ENCODE results near the gene MRPL1.
A peak's percentile ranks its signal among the peaks of the same experiment; 100 is the strongest.
"Not testable (repeated sequence)": the region's sequence is repeated elsewhere in the genome, so short reads cannot be mapped to it uniquely, and the experiment has no call there.

MRPL1 gene

DNA sequence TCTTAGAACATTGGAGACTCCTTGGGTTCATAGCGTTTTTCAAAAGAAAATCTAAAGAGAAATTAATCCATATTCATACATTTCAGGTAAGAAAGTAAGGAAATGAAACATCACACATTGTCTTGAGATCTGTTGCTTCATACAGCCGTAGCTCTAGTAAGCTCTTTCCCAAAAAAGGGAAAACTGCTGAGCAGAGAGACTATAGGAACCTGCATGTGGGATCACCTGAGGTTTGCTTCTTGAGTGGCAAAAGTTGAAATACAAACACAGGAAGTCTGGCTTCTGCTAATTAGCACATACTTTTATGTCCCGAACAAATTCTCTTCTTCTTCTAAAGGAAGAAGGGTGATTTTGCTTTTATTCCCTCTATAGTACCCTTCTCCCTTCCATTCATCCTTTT lies 57.7 kb downstream of the MRPL1 start:
- DNase-seq: no peak

DNA sequence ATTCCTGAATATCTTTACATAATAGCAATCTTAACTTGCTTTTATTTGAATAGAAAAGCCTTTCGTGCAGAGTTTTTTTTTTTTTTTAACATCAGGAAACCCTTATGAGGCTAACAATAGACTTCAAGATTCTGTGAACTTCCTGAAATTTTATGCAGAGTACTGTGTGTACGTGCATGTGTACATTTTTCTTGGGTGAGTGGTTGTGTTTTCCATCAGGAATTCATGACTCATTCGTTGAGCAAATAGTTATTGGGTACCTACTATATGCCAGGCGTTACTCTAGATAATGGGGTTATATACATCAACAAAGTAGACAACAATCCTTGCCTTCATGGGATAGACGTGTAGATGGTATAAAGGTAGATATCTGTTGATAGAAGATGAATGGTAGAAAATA lies 59.1 kb downstream of the MRPL1 start:
- no peak for DNase-seq

DNA sequence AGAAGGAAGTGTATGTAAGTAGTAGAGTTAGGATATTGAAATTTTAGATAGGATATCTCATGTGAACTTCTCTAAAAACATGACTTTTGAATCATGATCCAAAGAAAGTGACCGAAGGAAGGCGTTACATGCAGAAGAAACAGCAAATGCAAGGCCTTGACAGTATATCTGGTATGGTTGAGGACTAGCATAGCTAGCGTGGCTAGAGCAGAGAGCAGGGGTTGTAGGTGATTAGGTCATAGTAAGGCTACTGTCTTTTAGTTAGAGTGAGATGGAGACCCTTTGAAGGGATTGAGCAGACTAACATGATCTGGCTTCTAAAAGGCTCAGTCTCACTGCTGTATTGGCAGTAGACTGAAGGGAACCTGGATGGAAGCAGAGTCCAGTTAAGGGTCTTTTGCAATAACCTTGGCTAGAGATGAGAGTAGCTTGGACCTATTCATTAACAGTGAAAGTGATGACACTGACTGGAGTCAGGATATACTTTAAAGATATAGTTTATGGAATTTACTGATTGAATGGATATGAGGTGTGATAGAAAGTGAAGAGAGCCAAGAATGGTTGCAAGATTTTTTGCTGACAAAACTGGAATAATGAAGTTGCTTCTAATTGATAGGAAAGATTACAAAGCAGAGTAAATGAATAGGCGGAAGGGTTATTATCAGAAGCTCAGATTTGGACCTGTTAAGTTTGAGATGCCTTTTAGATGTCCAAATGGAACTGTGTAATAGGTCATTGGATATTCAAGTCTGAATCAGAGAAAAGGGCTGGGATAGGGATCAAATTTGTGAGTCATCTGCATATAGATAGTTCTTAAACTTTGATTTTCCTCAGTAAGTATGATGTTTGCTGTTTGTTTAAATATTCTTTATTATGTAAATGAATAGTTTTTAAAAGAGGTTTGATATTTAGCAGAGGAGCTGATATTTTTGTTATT lies 59.8 kb downstream of the MRPL1 start:
- no peak for DNase-seq

DNA sequence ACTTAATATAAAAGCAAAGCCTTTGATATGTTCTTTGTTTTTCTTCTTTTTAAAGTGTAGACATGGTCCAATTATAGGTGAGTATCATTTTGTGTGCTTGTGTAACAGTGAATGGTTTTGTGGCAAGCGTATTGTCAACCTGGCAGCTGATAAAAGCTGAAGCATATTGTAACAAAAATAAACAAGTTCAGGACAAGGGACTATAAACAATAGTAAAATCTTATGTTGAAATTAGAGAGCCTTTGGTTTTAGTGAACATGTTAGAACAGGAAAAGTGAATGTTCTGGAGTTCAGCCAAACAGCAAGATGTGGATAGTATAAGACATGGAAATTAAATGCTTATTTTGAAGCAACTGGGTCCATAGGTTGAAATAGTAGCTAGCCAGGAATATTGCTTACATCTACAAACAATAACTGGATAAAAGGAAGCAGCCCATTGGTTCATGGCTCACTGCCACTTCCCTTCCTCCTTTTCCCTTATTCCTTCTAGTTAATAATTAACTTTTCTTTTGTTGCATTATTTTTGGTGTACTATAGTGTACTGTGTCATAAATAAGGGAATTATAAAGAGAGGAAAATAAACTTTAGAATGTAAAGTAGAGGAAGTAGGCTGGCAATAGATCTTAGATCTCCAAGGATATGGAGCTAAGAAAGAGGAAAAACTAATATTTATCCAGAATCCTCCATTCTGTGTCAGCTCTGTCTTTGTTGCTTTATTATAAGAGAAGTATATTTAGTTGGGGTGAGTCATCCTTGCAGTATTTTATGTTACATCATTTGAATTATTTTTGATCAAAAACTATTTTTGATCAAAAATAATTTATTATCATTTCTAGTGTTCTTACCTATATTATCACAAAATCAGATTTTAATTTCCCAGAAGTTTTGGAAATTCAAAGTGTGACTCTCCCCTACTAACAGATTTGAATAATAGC lies 65.6 kb downstream of the MRPL1 start:
- peak; percentile 94 for DNase-seq

DNA sequence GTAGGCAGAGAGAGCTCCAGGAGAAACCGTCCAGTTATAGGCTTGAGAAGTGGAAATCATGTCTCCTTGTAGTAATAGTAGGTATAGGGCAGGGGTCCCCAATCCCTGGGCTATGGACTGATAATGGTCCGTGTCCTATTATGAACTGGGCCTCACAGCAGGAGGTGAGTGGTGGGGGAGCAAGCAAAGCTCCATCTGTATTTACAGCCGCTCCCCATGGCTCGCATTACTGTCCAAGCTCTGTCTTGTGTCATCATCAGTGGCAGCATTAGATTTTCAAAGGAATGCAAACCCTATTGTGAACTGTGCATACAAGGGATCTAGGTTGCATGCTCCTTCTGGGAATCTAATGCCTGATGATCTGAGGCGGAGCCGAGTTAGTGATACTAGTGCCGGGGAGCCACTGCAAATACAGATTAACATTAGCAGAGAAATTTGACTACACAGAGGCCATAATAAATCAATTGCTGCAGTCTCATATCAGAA lies 67.6 kb downstream of the MRPL1 start:
- no peak for DNase-seq

DNA sequence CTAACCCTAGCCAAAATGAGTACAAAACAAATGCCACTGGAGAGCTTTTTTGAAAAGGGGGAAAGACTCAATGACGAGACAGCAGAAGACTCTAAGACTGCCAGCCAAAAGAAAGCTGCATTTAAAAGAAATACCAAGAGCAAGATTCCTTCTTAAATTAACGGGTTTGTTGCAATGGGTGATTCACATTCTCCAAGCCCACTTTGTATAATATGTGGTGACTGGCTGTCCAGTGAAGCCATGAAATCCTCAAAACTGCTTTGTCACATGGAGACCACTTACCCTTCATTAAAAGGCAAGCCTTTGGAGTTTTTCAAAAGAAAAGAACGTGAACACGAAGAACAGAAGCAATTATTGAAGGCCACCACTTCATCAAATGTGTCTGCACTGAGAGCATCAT lies 68.2 kb downstream of the MRPL1 start:
- DNase-seq: no peak

DNA sequence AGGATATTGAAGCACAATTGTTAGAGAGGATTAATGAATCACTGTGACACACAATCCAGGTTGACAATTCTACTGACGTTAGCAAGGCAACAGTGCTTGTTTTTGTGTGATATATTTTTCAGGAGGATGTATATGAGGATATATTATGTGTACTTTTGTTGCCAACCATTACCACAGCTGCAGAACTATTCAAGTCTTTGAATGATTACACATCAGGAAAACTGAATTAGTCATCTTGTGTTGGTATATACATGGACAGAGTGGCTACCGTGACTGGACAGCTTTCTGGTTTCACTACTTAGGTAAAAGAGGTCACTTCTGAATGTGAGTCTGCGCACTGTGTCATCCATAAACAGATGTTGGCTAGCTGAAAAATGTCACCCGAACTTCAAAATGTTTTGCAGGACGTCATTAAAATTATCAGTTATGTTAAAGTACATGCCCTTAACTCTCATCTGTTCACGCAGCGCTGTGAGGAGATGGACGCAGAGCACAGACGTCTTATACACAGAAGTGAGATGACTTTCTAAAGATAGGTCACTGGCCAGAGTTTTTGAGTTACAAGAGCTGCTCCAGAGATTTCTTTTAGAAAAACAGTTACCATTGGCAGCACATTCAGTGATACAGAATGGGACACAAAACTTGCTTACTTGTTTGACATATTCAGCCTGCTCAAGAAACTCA lies 69.0 kb downstream of the MRPL1 start:
- DNase-seq: no peak

DNA sequence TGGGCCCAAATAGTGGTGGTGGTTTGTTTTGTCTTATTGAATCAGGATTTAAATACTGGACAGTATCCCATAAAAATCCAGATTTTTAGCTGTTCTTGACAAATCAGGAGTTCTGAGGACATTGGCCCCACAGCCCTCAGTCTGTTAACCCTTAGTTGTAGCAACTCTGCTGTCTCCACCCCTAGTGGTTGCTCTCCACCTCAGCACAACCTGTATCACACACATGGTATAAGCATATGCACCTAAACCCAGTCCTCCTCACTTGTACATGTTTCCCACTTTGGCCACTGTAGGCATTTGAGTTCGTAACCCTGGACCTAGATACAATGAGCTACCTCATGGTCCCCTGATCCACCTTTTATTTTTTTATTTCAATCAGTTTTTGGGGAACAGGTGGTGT lies 75.9 kb downstream of the MRPL1 start:
- no peak for DNase-seq

DNA sequence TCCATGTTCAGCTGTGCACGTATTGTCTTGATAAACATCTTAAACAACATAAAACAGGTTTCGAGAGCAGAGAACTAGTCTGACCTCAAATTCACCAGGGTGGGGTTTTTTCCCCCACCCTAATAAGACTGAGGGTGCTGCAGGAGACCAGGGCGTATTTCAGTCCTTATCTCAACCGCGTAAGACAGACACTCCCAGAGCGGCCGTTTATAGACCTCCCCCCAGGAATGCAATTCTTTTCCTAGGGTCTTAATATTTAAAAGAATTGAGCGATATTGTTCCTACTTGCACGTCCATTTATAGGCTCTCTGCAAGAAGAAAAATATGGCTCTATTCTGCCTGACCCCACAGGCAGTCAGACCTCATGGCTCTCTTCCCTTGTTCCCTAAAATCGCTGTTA lies 83.3 kb downstream of the MRPL1 start:
- DNase-seq: not testable (repeated sequence)

DNA sequence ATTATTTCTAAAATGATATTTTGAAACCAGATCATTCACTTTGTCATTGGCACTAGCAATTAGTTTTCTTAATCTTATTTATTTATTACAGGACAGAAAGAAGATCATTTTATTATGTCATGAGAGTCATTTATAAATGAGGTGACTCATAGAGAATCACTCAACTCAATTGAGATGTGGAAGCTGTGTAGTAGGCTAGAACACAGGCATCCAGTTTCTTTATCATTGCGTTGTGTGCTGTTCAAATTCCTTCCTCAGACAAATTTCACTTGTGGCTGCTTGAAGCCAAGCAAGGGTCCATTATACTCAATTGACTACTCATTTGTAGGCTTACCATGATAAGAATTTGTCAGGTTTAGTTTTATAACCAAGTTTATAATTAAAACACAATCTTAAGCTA lies 87.6 kb downstream of the MRPL1 start:
- no peak for DNase-seq

DNA sequence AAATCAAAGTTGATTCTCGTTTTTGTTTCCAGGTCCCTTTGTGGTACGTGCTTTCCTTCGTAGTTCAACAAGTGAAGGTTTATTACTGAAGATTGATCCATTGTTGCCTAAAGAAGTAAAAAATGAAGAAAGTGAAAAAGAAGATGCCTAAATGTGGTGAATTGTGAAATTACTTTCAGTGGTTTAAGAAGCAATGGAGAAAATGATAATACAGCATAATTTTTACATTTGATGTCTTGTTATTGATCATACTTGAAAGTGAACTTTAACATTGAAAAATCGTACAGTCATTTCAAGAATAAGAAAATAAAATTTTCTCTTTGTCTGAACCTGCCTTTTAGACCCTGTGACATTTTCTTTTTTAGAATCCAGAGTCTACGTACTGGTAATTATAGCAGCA lies 89.8 kb downstream of the MRPL1 start:
- no peak for DNase-seq

DNA sequence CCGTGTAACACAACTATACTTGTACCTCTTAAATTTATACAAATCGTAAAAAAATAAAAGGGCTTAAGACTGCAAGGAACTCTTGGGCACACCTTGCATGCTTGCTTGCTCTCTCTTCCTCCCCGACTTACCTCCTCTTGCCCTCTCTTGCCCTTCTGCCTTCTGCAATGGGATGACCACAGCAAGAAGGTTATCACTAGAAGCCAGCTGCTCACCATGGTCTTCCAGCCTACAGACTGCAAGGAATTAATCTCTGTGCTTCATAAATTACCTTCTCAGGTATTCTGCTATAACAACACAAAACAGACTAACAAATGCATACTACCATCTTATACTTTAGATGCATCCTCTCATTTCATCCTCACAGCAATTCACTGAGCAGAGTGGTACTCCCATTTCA lies 92.1 kb downstream of the MRPL1 start:
- DNase-seq: no peak

DNA sequence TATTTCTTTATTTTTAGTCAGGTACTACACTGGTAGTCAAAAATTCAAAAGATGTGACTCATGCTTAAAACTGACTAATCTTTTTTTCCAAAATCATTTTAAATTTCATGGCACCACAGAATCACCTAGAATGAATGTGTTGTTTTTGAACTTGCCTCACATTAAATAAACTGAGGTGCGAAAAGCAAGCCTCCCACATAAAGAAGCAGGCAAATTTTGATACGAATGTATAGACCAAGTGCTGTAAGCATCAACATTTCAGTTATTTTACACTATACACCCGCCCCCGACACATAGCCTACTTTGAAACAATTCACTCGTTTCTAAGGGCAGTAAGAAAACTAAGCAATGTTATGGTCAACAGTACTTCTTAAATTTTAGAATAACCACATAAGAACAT lies 94.3 kb downstream of the MRPL1 start:
- no peak for DNase-seq

DNA sequence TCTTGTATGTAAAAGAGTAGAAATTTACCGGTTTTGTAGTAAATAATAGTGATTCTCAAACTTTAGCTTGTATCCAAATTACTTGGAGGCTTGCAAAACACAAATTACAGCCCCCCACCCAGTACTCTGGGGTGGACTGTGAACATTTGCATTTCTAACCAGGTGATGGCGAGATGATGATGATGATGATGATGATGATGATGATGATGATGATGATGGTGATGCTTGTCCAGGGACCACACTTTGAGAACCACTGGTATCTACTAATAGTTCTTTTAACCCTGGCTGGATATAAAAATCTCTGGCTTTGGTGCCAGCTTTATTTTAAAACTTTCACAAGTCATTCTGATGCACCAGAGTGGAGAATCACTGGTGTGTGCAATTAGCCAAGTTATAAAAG lies 96.3 kb downstream of the MRPL1 start:
- no peak for DNase-seq

DNA sequence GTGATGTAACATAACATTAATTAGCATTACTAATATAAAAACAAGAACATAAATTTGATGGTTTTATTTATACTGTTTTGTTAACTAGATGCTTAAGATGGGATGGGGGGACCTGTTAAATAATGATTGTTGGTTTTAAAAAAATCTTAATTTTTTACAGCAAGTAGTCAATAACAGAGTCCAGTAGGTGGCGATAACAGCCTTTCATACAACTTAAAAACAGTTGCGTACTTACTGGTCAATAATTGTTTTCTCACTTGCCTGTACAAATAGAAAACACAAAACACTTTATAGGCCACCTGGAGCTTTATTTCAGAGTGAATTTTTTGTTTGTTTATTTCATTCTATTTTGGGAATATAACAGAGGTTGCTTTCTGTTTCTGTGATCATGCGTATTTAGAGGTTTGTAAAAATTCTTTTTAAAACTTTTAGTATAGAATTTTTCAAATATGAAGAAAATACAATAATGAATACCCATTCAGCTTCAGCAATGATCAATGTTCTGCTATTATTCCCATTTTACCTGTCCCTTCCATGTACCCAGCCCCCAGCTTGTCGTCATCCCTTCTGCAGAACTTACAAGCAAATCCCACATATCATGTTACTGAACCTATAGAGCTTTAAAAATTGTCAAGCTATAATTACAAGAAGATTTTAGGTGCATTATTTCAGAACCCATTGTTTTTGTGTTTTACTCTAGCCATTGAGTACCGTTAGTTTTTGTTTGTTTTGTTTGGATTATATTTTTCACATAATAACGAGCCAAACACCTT lies 97.1 kb downstream of the MRPL1 start:
- DNase-seq: peak; percentile 87

DNA sequence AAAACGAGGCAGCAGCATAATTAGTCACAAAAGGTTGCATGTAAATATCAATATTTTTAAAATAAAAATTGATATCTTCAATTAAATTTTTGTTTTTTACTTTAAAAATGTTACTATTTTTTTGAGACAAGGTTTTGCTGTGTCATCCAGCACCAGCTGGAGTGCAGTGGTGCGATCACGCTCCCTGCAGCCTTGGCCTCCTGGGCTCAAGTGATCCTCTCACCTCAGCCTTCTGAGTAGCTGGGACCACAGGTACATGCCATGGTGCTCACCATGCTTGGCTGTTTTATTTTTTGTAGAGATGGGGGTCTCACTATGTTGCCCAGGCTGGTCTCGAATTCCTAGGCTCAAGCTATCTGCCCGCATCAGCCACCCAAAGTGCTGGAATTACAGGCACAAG lies 97.7 kb downstream of the MRPL1 start:
- no peak for DNase-seq

DNA sequence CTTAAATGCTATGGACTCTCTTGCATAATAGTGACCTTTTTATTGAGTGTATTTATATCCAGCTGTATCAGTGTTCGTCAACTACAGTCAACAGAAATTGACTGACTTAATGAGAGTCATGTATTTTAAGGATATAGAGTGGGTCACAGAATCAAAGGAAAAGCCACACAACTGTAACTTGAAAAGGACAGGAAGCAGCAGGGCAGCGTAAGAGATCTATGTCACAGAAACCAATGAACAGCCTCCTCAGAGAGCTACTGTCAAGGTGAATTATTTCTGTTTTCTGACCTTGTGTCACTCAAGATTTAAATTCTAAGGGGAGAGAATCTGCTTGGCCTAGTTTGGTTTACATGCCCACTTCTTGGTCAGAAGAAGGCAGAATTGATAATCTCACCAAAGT lies 100.4 kb downstream of the MRPL1 start:
- no peak for DNase-seq

DNA sequence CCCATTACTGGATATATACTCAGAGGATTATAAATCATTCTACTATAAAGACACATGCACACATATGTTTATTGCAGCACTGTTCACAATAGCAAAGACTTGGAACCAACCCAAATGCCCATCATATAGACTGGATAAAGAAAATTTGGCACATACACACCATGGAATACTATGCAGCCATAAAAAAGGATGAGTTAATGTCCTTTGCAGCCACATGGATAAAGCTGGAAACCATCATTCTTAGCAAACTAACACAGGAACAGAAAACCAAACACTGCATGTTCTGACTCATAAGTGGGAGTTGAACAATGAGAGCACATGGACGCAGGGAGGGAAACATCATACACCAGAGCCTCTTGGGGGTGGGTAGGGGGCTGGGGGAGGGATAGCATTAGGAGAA lies 111.0 kb downstream of the MRPL1 start:
- not testable (repeated sequence) for DNase-seq

DNA sequence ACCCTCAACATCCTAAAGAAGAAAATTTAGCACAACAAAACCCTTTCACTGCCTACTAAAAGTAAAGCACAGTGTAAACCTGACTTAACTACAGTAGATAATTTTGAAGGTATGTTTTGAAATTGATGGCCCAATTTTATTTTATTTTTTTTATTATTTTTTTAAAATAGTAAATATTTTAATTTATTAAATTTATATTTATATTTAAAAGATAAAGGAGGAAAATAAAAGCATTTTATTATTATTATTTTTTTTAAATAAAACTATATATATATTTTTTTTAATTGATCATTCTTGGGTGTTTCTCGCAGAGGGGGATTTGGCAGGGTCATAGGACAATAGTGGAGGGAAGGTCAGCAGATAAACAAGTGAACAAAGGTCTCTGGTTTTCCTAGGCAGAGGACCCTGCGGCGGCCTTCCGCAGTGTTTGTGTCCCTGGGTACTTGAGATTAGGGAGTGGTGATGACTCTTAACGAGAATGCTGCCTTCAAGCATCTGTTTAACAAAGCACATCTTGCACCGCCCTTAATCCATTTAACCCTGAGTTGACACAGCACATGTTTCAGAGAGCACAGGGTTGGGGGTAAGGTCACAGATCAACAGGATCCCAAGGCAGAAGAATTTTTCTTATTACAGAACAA lies 120.4 kb downstream of the MRPL1 start:
- DNase-seq: not testable (repeated sequence)

DNA sequence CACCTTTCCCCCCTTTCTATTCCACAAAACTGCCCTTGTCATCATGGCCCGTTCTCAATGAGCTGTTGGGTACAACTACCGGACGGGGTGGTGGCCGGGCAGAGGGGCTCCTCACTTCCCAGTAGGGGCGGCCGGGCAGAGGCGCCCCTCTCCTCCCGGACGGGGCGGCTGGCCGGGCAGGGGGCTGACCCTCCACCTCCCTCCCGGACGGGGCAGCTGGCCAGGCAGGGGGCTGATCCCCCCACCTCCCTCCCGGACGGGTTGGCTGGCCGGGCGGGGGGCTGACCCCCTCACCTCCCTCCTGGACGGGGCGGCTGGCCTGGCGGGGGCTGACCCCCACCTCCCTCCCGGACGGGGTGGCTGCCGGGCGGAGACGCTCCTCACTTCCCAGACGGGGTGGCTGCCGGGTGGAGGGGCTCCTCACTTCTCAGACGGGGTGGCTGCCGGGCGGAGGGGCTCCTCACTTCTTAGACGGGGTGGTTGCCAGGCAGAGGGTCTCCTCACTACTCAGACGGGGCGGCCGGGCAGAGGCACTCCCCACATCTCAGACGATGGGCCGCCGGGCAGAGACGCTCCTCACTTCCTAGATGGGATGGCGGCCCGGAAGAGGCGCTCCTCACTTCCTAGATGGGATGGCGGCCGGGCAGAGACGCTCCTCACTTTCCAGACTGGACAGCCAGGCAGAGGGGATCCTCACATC lies 121.1 kb downstream of the MRPL1 start:
- DNase-seq: not testable (repeated sequence)

DNA sequence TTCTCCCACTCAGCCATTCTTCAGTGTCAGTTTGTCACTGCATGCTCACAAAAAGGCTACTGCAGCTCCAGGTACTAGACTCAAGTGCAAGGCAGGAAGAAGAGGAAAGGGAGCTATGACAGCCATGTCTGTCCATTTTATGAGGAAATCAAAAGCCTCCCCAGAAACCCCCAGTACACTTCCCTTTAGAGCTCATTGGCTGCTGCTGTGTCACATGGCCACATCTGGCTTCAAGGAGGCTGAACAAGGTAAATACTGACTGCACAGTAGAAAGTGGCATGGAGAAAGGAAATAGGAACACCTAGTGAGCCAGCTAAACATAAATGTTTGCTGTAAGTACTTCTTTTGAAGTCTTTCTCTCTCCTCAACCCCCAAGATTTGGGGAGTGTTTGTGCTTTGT lies 127.3 kb downstream of the MRPL1 start:
- DNase-seq: no peak
